ENCODE measurements around the gene DNLZ.
"Not testable (repeated sequence)": the region's sequence is repeated elsewhere in the genome, so short reads cannot be mapped to it uniquely, and the experiment has no call there.

The DNLZ gene

DNA sequence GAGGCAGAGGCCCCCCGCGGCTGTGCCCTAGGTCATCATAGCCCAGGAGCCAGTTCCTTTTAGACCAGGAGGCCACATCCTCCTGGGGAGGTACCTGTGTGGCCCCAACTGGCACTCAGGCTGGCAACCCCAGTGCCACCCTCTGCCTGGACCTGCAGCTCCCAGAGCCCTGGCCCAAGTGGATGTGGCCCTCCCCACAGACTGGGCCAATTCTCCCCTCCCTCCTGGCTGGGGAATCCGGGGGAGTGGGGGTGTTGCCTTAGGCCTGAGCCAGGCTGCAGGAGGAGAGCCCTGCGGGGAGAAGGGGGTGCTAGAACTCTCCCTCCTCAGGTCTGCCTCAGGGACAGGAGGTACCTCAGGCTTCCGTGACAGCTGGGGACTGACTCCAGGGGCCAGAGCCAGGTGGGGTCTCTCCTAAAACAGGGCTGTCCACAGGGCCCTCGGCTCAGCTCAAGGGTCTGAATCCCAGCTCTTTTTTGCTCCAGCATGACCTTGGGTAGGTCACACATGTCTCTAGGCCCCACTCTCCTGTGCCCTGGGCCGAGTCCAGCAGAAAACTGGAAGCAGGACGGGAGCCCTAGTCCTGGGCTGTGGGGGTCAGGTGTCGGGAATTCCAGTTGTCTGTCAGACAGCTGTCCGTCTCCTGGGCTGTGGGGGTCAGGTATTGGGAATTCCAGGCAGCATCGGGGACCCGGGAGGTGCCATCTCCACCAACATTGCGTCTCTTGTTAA, 9.6 kb downstream of the DNLZ start:
- no peaks in the 10 kb centered on the region for H3K27me3 ChIP-seq (ENCODE audit: control insufficient read depth, insufficient read depth, low read length)
- H3K36me3 ChIP-seq (ENCODE audit: control insufficient read depth, insufficient read depth, low read length) = peaks cover 19% of the 10 kb centered on the region
- H3K4me3 ChIP-seq (ENCODE audit: low read depth, low read length) = no peak overlapping the region
- no peaks in the 10 kb centered on the region for H3K4me1 ChIP-seq (ENCODE audit: control insufficient read depth, insufficient read depth, low read length)
- H3K9ac ChIP-seq (ENCODE audit: low read depth, low read length) = no peak overlapping the region
- H3K9me3 ChIP-seq (ENCODE audit: control insufficient read depth, insufficient read depth, low read length) = no peaks in the 10 kb centered on the region

DNA sequence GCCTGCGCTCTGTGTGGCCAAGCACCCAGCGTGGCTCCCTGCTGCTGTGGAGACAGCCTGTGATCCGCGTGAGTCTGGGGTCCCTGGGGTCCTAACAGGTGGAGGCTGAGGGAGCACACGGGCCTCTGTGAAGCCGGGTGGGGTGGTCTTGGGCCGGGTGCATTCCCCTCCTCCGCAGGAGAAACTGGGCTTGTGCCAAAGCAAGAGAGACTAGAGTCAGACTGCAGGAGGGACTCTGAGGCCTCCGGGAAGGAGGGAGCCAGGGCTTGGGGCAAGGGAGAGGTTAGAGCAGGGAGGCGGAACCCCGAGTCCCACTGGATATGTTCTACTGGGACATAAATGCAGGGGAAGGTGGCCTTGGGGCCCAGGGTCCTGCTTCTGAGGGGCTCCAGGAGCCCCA, 10.5 kb downstream of the DNLZ start:
- Histone ChIP-seq H3K9me3 (ENCODE audit: control insufficient read depth, insufficient read depth, low read length) (no peaks in the 10 kb centered on the region), H3K36me3 (ENCODE audit: control insufficient read depth, insufficient read depth, low read length) (peaks cover 19% of the 10 kb centered on the region), H3K9ac (ENCODE audit: low read depth, low read length) (no peak overlapping the region), H3K4me1 (ENCODE audit: control insufficient read depth, insufficient read depth, low read length) (no peaks in the 10 kb centered on the region), H3K4me3 (ENCODE audit: low read depth, low read length) (no peak overlapping the region), H3K27me3 (ENCODE audit: control insufficient read depth, insufficient read depth, low read length) (no peaks in the 10 kb centered on the region)

DNA sequence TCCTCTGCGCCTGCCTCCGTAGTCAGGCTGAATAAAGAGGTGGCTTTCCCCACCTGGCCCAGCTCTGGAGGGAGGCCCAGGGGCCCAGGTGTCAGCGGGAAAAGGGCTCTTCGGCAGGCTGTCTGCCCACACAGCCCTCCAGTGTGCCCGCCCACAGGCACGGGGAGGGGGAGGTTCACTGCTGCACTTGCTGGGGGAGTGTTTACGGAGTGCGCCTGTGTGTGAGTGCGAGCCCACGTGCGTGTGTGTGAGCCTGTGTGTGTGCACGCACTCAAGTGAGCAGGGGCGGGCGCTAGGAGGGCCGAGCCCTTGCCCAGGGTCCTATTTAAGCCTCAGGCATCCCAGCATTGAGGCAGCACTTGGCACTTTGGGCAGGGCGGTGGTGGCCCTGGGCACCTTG, 10.9 kb downstream of the DNLZ start:
- peaks cover 16% of the 10 kb centered on the region for H3K36me3 ChIP-seq (ENCODE audit: control insufficient read depth, insufficient read depth, low read length)
- no peaks in the 10 kb centered on the region for H3K27me3 ChIP-seq (ENCODE audit: control insufficient read depth, insufficient read depth, low read length)
- H3K4me1 ChIP-seq (ENCODE audit: control insufficient read depth, insufficient read depth, low read length) = no peaks in the 10 kb centered on the region
- H3K9ac ChIP-seq (ENCODE audit: low read depth, low read length) = no peak overlapping the region
- H3K9me3 ChIP-seq (ENCODE audit: control insufficient read depth, insufficient read depth, low read length) = no peaks in the 10 kb centered on the region
- H3K4me3 ChIP-seq (ENCODE audit: low read depth, low read length) = no peak overlapping the region

DNA sequence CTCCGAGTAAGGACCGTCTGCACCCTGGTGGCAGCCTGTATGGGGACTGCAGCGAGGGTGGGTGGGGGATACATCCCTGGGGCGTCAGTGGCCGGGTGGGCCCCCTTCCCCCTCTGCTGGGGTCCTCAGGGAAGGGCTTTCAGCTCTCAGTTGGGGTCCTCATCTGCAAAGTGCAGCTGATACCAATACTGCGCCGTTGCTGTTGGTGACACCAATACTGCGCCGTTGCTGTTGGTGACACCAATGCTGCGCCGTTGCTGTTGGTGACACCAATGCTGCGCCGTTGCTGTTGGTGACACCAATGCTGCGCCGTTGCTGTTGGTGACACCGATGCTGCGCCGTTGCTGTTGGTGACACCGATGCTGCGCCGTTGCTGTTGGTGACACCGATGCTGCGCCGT, 11.7 kb downstream of the DNLZ start:
- H3K27me3 ChIP-seq (ENCODE audit: control insufficient read depth, insufficient read depth, low read length); H3K9ac ChIP-seq (ENCODE audit: low read depth, low read length); H3K4me1 ChIP-seq (ENCODE audit: control insufficient read depth, insufficient read depth, low read length); H3K4me3 ChIP-seq (ENCODE audit: low read depth, low read length); H3K36me3 ChIP-seq (ENCODE audit: control insufficient read depth, insufficient read depth, low read length); H3K9me3 ChIP-seq (ENCODE audit: control insufficient read depth, insufficient read depth, low read length): not testable (repeated sequence)

DNA sequence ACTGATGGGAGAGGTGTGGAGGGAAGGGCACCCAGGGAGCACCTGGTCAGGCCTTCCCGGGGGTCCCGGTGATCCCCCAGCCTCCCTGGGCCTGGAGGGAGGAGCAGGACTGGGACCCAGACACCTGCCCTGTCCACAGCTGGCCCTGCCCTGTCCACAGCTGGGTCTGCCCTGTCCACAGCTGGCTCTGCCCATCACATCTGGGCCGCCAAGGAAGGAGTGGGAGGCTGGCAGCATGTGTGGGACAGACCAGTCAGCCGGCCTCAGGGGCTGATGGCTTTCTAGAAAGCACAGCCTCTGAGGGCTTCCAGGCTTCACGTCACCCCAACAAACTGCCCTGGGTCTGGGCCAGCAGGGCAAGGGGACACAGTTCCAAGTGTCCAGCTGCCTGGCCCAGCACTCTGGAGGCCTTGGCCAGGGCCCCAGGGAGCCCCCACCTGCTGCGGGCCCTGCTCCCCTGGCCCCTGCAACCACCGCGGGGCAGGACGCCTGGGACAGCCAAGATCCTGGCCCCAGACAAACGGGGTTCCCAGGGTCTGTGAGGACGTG, 12.2 kb downstream of the DNLZ start:
- no peaks in the 10 kb centered on the region for H3K27me3 ChIP-seq (ENCODE audit: control insufficient read depth, insufficient read depth, low read length)
- no peak overlapping the region for H3K4me3 ChIP-seq (ENCODE audit: low read depth, low read length)
- H3K9me3 ChIP-seq (ENCODE audit: control insufficient read depth, insufficient read depth, low read length) = no peaks in the 10 kb centered on the region
- peaks cover 5% of the 10 kb centered on the region for H3K36me3 ChIP-seq (ENCODE audit: control insufficient read depth, insufficient read depth, low read length)
- no peak overlapping the region for H3K9ac ChIP-seq (ENCODE audit: low read depth, low read length)
- no peaks in the 10 kb centered on the region for H3K4me1 ChIP-seq (ENCODE audit: control insufficient read depth, insufficient read depth, low read length)

DNA sequence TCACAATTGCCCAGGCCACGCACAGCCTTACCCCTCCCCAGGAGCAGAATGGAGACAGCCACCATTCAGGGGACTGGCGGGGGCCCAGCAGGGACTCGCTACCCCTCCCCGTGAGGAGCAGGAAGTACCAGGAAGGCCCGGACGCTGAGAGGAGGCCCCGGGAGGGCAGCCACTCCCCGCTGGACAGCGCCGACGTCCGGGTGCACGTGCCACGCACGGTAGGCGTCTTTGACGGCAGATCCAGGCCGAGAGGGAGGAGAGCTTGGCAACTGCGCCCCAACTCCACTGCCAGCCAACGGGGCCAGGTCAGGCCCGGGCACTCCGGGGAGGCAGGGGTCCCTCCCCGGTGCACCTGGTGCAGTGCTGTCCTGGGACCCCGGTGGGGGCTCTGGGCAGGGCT, 14.0 kb downstream of the DNLZ start:
- Histone ChIP-seq H3K9me3 (ENCODE audit: control insufficient read depth, insufficient read depth, low read length) (no peaks in the 10 kb centered on the region), H3K36me3 (ENCODE audit: control insufficient read depth, insufficient read depth, low read length) (peaks cover 3% of the 10 kb centered on the region), H3K4me3 (ENCODE audit: low read depth, low read length) (no peak overlapping the region), H3K4me1 (ENCODE audit: control insufficient read depth, insufficient read depth, low read length) (no peaks in the 10 kb centered on the region), H3K27me3 (ENCODE audit: control insufficient read depth, insufficient read depth, low read length) (no peaks in the 10 kb centered on the region), H3K9ac (ENCODE audit: low read depth, low read length) (no peak overlapping the region)

DNA sequence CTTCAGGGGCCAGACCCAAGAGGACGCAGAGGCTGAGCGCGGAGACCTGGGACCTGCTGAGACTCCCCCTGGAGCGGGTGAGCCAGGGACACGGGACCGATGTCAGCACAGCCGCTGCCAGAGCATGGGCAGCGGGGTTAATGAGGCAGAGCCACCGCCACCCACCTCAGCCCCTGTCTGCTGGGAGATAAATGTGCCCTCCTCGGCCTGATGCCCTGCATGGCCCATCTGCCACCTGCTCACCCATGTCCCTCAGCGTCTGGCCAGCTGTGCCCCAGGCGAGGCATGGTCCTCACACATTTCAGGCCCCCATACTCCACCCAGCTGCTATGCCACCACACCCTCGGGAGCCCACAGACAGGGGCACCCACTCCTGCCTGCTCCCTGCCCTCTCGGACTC, 14.9 kb downstream of the DNLZ start:
- Histone ChIP-seq H3K4me1 (ENCODE audit: control insufficient read depth, insufficient read depth, low read length) (no peaks in the 10 kb centered on the region), H3K27me3 (ENCODE audit: control insufficient read depth, insufficient read depth, low read length) (no peaks in the 10 kb centered on the region), H3K36me3 (ENCODE audit: control insufficient read depth, insufficient read depth, low read length) (peaks cover 6% of the 10 kb centered on the region)

DNA sequence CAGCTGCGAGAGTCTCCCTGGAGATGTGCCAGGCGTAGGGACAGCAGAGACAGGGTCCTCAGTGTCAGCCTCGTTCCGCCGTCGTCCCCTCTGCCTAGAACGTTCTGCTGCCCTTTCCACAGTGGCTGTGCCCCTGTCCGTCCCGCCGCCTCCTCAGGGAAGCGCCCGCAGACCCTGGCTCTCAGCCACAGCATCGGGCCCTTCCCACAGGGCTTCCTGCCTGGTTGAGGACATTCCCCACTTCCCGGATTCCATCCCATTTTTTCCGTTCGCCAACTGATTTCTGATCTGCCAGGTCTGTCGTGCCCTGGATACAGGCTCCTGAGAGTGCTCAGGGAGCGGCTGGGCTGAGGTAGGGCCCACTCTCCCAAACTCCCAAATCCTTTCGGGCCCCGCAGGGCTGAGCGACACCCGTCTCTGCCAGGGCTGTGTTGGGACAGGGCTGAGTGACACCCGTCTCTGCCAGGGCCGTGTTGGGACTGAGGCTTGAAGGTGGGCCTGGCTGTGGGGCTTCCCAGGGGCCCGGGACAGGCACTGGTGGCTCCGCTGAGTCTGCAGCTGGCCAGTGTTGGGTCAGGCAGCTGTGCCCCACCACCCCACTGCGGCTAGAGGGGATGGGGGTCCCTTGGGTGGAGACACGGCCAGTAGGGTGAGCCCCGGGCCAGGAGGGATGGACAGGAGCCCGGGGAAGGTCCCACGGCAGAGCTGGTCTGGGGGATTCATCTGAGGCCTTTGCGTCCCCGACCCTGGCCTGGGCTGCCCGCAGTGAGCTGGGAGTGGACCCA, 15.9 kb downstream of the DNLZ start:
- Histone ChIP-seq H3K27me3 (ENCODE audit: control insufficient read depth, insufficient read depth, low read length) (no peaks in the 10 kb centered on the region), H3K9me3 (ENCODE audit: control insufficient read depth, insufficient read depth, low read length) (no peaks in the 10 kb centered on the region), H3K36me3 (ENCODE audit: control insufficient read depth, insufficient read depth, low read length) (peaks cover 6% of the 10 kb centered on the region), H3K9ac (ENCODE audit: low read depth, low read length) (no peak overlapping the region), H3K4me3 (ENCODE audit: low read depth, low read length) (no peak overlapping the region), H3K4me1 (ENCODE audit: control insufficient read depth, insufficient read depth, low read length) (no peaks in the 10 kb centered on the region)

More for the DNA sequence above, 14.9 kb downstream of the DNLZ start:
- H3K9me3 ChIP-seq (ENCODE audit: control insufficient read depth, insufficient read depth, low read length) = no peaks in the 10 kb centered on the region
- no peak overlapping the region for H3K4me3 ChIP-seq (ENCODE audit: low read depth, low read length)
- H3K9ac ChIP-seq (ENCODE audit: low read depth, low read length) = no peak overlapping the region

DNA sequence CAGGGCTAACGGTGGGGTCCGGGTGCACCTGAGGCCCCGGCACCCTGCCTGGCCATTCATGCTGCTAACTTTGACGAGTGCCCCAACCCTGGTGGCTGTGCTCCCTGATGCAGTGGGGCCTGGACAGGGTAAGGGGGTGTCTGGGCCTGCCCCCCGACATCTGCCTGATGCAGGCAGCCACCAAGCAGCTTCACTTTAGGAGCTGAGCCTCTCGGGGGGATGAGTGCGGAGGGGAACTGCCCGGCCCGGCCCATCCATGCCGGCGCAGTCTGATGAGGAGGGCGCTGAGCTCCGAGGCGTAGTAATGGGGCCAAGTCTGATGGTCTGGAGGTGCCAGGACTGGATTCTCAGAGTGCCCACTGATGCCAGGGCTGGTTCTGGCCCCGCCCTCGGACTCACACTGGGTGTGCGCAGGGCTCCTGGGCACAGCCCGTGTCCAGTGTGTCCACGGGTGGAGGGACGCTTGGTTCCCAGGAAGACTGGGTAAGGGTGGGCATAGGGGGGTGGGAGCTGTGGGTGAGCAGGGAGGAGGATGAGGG, 16.5 kb downstream of the DNLZ start:
- no peaks in the 10 kb centered on the region for H3K9me3 ChIP-seq (ENCODE audit: control insufficient read depth, insufficient read depth, low read length)

DNA sequence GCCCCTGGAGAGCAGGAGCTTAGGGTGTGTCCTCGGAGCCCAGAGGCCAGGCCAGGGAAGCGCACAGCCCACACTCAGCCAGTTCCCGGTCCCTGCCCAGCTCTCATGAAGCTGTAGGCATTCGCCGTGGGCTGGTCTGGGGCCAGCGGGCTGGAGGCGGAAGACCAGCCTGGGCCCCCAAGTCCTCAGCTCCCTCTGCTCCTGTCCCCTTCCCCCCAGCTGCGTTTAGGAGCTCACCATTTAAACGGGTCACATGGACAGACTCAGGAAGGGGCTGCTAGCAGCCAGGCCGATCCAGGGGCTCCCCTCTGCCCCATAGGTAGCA, 17.4 kb downstream of the DNLZ start:
- Histone ChIP-seq H3K9me3 (ENCODE audit: control insufficient read depth, insufficient read depth, low read length) (no peaks in the 10 kb centered on the region), H3K4me1 (ENCODE audit: control insufficient read depth, insufficient read depth, low read length) (no peaks in the 10 kb centered on the region), H3K36me3 (ENCODE audit: control insufficient read depth, insufficient read depth, low read length) (peaks cover 6% of the 10 kb centered on the region), H3K27me3 (ENCODE audit: control insufficient read depth, insufficient read depth, low read length) (no peaks in the 10 kb centered on the region), H3K4me3 (ENCODE audit: low read depth, low read length) (no peak overlapping the region), H3K9ac (ENCODE audit: low read depth, low read length) (no peak overlapping the region)

More for the DNA sequence above, 16.5 kb downstream of the DNLZ start:
- Histone ChIP-seq H3K36me3 (ENCODE audit: control insufficient read depth, insufficient read depth, low read length) (peaks cover 6% of the 10 kb centered on the region), H3K4me1 (ENCODE audit: control insufficient read depth, insufficient read depth, low read length) (no peaks in the 10 kb centered on the region), H3K27me3 (ENCODE audit: control insufficient read depth, insufficient read depth, low read length) (no peaks in the 10 kb centered on the region), H3K4me3 (ENCODE audit: low read depth, low read length) (no peak overlapping the region), H3K9ac (ENCODE audit: low read depth, low read length) (no peak overlapping the region)

DNA sequence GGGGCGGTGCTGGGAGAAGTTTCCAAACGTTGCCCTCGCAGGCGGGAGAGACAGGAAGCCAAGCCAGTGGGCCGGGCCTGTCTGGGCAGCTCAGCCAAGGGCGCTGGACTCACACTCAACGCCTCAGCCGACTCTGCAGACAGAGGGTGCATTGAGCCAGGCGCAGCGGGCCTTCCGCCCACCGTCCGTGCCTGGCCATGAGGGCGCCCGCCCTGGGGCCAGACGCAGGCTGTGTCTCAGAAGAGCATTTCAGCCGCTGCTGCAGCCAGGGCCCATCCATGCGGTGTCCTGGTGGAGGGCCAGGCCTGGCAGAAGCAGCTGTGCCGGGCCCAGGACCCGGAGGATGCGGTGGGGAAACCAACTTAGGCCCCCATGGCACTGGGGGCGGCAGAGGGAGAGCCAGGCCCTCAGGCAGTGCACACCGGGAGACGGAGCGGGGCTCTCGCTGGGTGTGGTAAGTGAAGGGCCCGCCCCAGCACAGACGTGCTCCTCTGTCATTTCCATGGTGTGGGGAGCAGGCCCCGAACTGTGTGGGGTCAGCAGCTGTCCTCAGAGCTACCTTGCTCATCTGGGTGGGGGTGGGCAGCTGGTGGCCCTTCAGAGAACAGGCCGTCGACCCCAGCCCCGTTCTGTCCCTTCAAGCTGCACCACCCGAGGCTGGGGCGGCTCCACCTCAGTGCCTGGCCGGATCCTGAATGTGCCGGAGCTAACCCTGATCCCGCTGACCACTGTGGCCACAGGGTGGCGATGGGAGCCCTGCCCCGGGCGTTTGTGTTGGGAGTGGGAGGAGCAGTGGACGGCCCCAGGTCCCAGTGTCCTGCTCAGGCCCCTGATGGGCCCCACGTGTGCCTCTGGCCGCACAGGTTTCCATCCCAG, 18.0 kb downstream of the DNLZ start:
- no peaks in the 10 kb centered on the region for H3K27me3 ChIP-seq (ENCODE audit: control insufficient read depth, insufficient read depth, low read length)
- H3K4me3 ChIP-seq (ENCODE audit: low read depth, low read length) = no peak overlapping the region
- no peaks in the 10 kb centered on the region for H3K9me3 ChIP-seq (ENCODE audit: control insufficient read depth, insufficient read depth, low read length)
- H3K36me3 ChIP-seq (ENCODE audit: control insufficient read depth, insufficient read depth, low read length) = peaks cover 6% of the 10 kb centered on the region
- H3K4me1 ChIP-seq (ENCODE audit: control insufficient read depth, insufficient read depth, low read length) = no peaks in the 10 kb centered on the region
- no peak overlapping the region for H3K9ac ChIP-seq (ENCODE audit: low read depth, low read length)
